Fibroblast of skin of left quadriceps (primary cell): ENCODE results near the gene USP43.
"Not testable (repeated sequence)": the region's sequence is repeated elsewhere in the genome, so short reads cannot be mapped to it uniquely, and the experiment has no call there.

Source experiments
- DNase-seq, 2 experiments: peaks; one replicate each; pipeline ENCODE4 v3.0.0-alpha.2; 2013; ENCODE audit warnings: low read depth in 2 of 2

Gene USP43

DNA sequence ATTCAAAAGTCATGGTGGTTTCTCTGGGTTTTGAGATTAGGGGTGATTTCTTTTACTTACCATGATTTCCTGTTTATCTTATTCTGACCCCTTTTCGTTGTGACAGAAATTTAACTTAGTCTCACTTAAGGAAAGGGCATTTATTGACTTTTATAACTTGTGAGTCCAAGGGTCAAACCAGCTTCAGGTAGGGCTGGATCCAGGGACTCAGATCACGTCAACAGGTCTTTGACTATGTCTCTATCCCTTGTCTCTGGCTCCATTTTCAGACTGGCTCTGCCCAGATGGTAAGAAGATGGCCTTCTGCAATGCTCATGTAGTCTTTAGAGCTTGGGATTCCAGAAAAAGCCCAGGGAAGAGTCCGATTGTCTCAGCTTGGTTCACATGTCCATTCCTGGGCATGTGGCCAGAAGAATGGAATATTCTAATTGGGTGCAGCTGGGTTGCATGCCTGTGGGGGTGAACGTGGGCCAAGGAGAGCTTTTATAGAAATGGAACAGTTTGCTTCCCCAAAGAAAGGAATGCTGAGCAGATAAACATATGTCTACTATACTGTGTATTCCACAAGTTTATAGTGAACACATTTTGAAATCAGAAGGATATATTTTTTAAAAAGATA, 13.4 kb downstream of the USP43 start:
- peak; percentile 96 for DNase-seq

DNA sequence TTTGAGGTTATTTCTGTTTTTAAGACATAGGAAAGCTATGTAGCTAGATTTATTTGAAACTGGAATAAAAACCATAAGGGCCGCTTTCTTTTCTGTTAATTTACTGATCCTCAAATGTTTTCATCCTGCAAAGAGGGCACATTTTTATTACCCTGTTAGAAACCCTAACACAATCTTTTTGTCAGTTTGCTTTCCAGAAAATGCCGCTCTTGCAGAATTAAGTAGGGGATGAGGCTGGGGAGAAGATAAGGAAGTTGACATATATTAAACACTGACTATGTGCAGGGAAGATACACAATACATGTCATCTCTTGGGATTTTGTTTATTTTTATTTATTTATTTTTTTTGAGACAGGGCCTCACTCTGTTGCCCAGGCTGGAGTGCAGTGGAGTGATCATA, 15.7 kb downstream of the USP43 start:
- no peak for DNase-seq

- not testable (repeated sequence) for DNase-seq
Observed at GRCh38 chr17:9663511-9663910, 18.2 kb downstream of the USP43 start.

GRCh38 chr17:9666461-9667050, 21.2 kb downstream of the USP43 start:
- DNase-seq: no peak

DNA sequence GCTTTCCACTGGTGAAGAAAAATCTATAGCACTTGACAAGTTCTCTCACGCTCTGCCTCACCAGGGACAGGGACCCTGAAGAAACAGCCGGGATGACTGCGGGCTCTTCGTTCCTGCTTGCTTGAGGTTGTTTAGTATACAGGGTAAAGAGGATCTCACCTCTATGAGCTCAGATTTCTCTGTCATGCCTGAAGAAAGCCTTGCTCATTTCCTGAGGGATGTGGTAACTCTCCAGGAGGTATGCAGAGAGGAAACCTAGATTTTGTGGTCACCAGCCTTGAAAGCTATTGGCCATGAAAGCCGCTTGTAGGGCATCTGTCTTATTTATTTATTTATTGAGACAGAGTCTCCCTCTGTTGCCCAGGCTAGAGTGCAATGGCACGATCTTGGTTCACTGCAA, 23.2 kb downstream of the USP43 start:
- DNase-seq: no peak

GRCh38 chr17:9669551-9670008, 24.3 kb downstream of the USP43 start:
- DNase-seq: no peak

- no peak for DNase-seq
Observed at GRCh38 chr17:9670596-9670995, 25.3 kb downstream of the USP43 start.

DNA sequence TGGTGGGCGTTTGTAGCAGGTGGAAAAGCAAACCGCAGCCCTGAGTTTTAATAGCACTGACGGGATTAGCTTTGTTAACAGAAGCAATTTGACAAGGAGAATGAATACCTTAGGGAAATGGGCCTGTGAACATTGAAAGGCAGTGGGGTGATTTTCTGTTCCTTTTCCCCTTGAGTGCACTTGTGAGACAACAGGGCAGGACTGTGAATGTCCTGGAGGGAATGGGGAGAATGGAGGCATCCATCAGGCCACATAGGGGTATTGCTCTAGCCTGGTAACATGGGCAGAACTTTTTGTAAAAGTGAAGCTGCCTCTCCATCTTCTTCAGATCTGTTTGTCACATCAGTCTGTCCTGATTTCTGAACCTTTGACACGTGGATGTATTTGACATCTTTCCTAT, 26.2 kb downstream of the USP43 start:
- no peak for DNase-seq

DNA sequence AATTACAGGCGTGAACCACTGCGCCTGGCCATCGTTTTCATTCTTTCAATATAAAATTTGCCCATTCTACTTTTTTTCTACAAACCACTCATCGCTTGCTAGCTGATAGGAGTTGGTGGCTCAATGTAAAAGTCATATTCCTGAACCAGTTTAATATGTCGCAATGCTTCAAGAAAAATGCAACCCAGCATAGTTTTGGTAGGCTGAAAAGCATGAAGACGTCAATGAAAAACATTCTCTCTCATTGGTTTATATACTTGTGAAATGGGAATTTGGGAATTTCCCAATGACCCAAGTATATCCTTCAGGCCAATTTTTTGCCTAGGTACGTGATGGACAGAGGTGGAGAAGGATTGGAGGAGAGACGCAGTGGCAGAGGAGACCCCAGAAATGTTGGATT, 26.9 kb downstream of the USP43 start:
- no peak for DNase-seq

- DNase-seq: no peak
Observed at GRCh38 chr17:9672691-9673090, 27.4 kb downstream of the USP43 start.

- no peak for DNase-seq
Observed at GRCh38 chr17:9676084-9676483, 30.8 kb downstream of the USP43 start.

GRCh38 chr17:9676820-9677310, 31.5 kb downstream of the USP43 start:
- DNase-seq: no peak

- no peak for DNase-seq
Observed at GRCh38 chr17:9677411-9677810, 32.1 kb downstream of the USP43 start.

DNA sequence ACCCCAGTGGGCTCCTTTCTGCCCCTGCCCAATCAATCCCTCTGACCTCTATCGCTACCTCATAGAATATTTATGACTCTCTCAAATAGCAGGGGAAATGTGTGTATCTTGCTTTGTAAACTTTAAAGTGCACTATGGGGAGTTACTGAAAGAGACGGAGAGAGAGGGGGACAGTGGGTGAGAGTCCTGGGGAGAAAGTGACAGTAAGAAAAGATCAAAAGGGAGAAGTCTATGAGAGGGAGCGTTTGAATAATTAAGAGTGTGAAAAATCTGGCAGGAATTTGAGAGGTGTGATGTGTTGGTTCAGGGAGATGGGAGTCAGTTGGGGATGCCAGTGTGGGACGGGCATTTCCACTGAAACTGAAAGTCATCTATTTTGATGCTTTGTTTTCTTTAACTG, 32.6 kb downstream of the USP43 start:
- DNase-seq: no peak

DNA sequence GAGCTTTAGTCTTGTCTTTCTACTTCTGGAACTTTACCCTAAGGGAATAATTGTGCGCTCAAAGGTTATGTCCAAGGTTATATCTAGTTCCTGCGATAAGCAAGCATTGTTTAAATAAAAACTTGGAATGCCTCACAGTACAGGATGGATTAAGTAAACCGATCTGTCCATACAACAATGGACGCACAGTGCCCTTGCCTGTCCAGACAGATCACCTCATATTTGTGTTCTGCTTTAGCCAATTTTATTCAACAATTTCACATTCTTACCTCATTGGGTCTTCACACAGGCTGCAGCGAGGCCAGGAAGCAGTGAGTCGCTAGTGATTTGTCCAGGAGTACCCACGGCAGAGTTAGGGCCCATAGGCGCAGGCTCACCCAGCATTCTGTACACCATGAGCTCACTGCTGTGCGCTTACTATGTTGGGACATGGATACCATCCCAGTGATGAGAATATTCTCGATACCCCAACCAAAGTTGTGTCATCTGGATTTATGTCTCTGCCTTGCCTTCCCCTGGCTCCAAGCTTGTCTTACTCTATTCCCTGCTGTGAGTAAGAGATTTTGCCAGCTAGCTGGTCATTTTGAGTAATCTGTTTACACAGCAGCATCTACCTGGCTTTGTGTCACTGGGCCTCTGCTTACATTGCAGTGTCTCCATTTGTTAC, 39.8 kb downstream of the USP43 start:
- no peak for DNase-seq

- no peak for DNase-seq
Observed at GRCh38 chr17:9693755-9694154, 48.4 kb downstream of the USP43 start.

DNA sequence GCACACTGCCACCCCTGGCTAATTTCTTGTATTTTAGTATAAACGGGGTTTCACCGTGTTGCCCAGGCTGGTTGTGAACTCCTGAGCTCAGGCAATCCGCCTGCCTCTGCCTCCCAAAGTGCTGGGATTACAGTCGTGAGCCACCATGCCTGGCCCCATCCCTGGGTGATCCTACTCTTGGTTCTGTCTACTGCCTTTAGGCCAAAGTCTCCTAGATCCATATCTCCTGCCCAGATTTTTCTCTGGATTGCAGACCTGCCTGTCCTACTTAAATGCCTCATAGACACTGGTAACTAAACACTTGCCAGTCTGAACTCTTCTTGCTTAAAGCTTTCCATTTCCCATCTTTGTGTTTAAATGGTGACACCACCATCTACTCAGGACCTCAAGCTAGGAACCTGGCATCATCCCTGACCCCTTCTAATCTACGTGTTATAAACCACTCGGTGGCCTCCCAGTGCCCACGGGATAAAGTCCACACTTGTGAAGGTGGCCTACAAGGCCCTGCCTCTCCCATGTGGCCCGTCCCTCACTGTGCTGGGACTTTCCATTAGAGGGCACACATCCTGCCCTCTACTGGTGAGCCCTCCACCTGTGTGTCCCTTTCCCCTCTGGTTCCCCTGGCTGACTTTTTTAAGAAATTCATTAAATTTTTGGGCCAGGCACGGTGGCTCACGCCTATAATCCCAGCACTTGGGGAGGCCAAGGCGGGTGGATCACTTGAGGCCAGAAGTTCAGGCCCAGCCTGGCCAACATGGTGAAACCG, 51.1 kb downstream of the USP43 start:
- no peak for DNase-seq

GRCh38 chr17:9700136-9700535, 54.8 kb downstream of the USP43 start:
- no peak for DNase-seq

GRCh38 chr17:9700754-9701476, 55.6 kb downstream of the USP43 start:
- DNase-seq: no peak

GRCh38 chr17:9702482-9702881, 57.2 kb downstream of the USP43 start:
- no peak for DNase-seq

DNA sequence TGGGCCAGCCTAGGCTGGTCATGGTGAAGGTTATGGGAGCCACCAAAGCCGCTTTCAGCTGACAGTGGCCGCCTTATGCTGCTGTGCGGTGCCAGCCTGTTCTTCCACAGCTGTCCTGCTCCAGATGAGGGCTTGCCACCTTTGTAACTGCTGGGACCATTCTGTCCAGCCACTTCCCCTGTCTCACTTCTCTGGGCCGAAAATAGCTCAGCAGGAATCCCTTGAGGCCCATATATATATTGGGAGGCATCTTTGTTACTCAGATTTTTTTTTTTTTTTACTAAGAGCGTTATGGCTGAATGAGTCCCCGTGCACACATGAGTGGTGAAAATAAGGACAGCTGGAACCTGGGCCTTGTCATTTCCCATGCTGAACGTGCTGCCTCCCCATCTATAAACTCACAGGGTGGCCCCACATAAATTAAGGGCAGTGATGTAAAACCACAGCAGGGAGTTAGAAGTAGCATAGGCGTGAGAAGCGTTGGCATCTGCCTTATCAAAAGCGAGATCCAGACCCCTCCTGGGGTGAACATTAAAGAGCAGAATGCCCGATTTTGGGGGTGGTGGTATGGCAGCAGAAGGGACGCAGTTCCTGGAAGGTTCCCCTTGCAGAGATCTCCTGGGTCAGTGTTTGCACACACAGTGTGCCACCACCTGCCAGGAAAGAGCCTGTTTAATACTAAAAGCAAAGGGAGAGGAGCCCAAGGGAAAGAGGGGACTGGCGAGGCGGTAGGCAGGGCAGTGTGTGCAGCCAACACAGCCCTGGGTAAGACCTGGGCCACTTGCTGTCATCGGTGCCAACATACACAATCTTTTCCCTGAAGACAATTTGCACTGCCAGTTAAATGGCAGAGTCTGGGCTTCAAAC, 57.8 kb downstream of the USP43 start:
- DNase-seq: no peak
